ENCODE results near the gene GTSE1.
"Not testable (repeated sequence)": the region's sequence is repeated elsewhere in the genome, so short reads cannot be mapped to it uniquely, and the experiment has no call there.

GTSE1 gene

DNA sequence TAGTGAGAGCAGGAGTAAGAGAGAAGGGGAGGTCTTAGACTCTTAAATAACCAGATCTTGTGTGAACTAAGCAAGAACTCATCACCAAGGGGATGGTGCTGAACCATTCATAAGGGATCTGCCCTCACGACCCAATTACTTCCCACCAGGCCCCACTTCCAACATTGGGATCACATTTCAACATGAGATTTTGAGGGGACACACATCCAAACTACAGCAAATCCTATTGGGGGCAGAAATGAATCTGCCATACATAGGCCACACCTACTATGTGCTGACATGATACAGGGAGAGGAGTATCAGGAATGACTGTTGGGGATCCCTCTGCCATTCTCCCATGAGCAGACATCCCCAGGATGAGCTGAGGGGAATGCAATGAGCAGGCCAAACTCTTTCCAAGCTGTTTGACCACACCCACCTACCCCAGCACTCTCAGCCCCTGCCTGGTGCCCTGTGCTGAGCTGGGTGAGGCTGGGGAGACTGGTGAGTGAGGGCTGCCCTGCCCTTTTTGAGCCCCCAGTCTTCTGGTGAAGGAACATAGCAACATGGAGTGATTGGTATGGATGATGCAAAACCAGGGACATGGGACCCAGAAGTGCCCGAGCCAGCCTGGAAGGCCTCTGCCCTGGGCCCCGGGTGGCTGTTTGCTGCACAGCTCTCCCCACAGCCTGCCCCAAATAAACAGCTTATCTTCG is 1.2 kb upstream of the GTSE1 start:
- DNase-seq: no peak

DNA sequence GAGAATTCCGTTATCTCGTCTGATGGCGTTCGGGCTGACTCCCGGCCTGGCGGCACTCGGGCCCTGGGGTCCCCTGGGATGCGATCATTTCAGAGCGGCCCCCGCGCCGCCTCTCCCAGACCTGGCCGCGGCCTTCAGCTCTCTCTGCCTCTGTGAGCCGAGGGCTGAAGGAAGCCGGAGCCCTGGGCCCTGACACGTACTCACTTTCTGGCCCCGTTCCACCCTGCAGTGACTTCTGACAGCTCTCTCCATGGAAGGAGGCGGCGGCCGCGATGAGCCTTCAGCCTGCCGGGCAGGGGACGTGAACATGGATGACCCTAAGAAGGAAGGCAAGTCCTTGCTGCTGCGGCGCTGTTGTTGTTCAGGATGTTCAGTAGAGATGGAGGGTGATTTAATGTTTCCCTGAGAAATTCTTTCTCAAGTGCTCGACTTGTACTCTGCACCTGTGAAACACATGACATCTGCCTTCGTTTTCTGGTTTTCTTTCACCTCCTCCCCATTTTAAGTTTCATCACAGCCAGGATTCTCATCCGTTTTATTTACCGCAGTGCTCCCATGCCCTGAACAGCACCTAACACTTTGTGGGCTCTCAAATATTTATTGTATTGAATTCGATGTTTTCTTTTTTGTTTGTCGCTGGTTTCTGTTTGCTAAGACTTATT is 612 bp downstream of the GTSE1 start:
- DNase-seq: peak; percentile 71

DNA sequence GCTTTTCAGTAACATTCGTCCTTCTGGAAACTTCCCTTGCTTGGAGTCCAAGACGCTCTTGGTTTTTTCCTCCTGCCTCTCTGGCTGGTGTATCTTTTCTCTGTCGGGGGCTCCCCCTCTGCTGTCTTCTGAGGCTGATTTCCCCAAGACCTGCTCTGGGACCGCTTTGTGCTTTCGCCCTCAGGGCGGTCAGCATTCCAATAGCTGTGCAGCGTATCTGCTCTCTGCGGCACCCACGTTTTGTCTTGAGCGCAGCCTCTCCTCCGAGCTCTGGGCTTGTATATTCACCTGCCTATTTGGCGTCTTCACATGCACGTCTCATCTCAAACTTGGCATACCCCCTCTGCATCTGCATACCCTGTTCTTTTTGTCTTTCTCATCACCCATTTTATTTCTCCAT is 2.4 kb downstream of the GTSE1 start:
- no peak for DNase-seq

DNA sequence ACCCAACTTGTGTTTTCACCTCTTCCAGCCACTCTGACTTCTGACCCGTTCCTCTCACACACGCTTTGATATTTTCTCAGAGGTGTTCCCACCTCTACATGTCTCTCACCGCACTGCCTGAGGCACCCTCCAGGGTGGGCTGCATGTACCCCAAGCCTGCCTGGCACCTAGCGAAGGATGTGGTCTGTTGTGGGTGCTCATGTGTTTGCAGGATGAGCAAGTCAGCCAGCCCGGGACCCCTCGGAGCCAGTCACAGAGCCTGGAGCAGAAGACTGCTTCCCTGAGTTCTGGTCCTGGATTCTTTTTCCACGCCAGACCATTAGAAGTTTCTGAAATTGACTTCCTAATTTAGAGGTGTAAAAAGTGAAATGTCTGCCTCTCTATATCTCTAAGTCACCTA is 3.8 kb downstream of the GTSE1 start:
- no peak for DNase-seq

DNA sequence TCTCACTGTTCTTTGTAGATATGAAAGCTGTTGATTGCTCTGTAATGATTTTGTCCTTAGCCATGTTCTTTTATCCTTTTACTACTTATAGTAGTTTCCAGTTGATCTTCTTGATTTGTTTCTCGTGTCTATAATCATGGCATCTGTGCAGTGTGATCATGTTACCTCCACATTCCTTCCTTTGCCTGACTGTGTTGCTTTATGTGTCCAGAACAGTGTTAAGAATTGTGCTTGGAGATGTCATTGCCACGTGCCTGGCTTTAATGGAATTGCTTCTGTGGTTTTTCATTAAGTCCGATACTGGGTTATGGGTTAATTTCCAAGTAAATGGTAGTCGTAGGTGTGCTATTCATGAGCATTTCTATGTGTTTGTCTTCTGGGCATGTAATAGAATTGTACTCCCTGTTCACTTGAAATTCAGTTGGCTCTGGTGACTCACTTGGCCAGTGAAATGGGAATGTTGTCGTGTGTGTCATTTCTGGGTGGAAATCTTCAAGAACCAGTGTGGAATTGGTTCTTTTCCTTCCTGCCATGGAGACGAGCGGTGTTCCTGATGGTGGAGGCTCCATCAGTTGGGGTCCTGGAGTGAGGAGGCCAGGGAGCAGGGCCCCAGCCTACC is 6.8 kb downstream of the GTSE1 start:
- DNase-seq: peak; percentile 33

DNA sequence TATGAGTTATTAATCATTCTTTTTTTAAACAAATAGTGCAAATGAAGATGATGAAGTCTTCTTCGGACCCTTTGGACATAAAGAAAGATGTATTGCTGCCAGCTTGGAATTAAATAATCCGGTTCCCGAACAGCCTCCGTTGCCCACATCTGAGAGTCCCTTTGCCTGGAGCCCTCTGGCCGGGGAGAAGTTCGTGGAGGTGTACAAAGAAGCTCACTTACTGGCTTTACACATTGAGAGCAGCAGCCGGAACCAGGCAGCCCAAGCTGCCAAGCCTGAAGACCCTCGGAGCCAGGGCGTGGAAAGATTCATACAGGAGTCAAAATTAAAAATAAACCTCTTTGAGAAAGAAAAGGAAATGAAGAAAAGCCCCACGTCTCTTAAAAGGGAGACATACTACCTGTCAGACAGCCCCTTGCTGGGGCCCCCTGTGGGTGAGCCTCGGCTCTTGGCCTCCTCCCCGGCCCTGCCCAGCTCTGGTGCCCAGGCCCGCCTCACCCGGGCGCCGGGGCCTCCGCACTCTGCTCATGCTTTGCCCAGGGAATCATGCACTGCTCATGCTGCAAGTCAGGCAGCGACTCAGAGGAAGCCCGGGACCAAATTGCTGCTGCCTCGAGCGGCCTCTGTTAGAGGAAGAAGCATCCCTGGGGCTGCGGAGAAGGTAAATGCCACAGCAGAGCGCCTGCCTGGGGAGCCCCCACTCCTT is 11.8 kb downstream of the GTSE1 start:
- no peak for DNase-seq

DNA sequence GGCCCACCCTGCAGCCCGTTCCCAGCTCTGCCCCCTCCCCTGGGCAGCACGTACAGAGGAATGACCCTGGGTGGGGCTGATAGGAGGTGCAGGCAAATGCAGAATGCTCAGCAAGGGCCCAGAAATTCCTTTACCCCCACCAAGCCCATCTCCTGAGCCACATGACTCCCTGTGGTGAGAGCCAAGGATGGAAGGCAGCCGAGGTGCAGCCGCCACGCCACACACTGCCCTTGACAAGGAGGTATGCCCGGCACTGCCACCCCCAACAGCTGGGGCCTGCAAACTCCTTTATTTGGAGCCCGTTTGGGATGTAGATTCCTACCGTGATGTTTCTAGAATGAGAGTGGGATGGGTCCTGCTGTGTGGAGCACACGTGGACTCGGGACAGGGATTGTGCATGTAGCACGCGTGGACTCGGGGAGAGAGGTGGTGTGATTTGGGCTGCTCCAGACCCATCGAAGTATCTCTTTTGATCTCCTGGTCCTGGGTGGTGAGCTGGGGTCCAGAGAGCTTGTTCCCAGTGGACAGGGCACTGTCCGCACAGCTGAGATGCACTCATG is 12.9 kb downstream of the GTSE1 start:
- no peak for DNase-seq

DNA sequence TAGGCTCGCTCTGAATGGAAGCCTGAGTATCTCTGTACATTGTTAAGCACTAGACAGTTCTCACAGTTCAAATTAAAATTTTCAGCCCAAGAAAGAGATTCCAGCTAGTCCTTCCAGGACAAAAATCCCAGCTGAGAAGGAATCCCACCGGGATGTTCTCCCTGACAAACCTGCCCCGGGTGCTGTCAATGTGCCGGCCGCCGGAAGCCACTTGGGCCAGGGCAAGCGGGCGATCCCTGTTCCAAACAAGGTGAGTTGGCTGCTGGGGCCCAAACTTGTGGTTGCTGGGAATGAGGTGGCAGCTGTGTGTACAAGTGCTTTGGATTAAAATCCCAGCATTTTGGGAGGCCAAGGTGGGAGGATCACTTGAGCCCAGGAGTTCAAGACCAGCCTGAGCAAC is 15.4 kb downstream of the GTSE1 start:
- no peak for DNase-seq

DNA sequence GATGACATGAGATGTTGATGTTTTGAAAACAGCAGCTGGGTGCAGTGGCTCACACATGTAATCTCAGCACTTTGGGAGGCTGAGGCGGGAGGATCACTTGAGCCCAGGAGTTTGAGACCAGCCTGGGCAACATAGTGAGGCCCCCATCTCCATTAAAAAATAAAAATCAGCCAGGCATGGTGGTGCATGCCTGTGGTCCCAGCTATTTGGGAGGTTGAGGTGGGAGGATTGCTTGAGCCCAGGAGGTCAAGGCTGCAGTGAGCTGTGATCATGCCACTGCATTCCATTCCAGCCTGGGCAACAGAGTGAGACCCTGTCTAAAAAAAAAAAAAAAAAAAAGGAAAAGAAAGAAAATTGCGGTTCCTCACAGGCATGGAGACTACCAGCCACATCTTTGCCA is 16.2 kb downstream of the GTSE1 start:
- not testable (repeated sequence) for DNase-seq

DNA sequence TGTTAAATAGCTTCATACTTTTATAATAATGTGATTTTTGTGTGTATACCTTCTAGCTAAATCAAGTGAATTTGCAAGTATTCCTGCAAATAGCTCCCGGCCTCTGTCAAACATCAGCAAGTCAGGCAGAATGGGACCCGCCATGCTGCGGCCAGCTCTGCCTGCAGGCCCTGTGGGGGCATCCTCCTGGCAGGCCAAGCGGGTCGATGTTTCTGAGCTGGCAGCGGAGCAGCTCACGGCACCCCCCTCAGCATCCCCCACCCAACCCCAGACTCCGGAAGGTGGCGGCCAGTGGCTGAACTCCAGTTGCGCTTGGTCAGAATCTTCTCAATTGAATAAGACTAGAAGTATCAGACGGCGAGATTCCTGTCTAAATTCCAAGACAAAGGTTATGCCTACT is 19.3 kb downstream of the GTSE1 start:
- DNase-seq: no peak

DNA sequence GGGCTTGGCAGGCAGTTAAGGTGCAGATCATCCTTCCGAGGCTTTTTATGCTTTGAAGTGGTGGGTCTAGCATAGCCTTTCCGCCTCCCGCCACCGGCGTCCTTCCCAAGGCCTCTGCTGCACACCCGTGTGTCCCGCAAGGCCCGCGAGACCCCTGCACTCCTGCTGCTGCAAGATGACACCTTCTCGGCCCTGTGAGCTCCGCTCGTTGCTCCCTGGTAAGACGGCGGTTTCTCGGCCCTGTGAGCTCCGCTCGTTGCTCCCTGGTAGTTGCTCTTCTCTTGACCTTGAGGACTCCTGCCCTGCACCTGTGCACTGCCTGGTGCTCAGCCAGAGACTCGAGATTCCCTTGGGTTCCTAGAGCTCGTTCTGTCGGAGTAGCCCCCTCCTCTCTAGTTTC is 21.0 kb downstream of the GTSE1 start:
- DNase-seq: no peak

DNA sequence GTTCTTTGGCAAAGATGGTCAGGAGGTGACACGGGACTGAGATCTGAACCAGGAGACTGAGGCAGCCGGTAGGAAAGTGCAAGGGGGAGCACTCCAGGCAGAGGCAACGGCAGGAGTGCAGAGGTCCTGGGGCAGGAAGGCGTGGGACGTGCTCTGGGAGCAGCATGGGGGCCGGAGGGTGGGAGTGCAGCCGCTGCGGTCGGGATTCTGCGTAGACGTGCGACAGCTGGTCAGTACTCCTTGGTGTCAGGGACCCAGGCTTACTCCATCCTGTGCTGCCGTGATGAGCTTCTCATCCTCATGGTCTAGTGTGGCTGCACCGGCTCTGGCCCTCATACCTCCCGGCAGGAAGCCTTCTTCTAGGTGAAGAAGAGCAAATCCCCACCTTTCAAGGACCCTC is 21.9 kb downstream of the GTSE1 start:
- DNase-seq: no peak

DNA sequence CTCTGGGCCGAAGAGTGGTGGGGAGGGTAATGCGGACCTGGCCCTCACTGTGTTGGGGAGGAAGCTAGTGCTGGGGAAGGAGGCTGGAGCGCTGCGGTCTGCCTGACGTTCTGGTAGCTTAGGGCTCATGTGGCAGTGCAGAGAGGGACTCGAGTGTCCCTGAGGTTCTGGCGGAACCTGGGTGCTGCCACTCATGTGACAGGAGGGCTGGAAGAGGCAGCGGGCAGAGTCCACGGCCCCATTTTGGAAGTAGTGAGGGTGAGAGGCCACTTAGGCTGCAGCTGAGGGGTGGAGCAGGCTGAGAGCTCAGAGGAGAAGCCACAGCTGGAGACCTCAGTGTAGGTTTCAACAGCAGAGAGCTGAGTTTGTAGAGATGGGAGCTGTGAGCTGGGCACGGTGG is 22.6 kb downstream of the GTSE1 start:
- DNase-seq: no peak

DNA sequence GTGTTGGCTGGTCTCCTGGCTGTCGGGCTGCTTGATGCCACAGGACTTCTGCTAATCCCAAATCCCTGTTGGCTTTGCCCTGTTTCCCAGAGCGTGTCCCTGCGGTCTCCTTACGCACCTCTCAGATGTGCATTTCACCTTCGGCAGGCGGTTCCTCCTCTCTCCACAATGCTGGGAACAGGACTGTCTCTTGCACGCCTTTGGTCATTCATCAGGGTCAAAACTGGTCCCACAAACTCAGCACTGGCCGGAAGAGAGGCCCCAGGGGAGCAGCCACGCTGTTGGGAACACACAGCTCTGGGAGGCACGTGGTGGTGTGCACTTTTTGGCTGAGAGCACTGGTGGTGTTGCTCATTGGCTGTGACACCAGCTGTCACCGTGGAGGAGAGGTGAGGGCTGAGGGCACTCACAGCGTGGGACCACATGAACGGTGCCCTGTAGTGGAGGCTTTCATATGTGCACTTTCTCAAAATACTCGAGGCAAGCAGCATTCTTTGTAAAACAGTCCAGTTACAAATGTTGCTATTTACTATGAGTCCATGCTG is 23.6 kb downstream of the GTSE1 start:
- DNase-seq: no peak

DNA sequence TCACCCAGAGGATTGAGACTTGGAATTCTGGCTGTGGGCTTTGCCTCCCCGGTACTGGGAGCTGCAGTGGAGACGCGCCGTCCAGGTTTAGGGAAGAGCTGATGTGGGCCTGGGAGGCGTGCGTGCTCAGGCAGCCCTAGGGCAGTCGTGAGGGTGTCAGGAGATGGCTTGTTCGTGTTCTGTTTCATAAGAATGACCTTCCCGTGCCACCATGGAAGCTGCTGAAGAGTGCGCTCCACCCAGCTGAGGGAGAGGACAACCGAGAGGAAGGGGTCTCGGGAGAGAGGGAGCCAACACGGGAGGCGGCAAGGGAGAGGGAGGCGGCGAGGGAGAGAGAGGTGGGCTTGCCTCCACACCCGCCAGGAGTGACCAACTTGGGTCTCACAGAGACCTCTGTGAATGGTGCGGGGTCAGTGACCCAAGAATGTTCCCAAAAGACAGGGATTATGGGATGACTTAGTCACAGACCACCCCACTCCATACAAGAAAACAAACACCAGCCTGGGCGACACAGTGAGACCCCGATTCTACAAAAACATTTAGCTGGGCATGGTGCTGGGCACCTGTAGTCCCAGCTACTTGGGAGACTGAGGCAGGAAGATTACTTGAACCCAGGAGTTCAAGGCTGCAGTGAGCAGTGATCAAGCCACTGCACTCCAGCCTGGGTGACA is 24.2 kb downstream of the GTSE1 start:
- DNase-seq: no peak

DNA sequence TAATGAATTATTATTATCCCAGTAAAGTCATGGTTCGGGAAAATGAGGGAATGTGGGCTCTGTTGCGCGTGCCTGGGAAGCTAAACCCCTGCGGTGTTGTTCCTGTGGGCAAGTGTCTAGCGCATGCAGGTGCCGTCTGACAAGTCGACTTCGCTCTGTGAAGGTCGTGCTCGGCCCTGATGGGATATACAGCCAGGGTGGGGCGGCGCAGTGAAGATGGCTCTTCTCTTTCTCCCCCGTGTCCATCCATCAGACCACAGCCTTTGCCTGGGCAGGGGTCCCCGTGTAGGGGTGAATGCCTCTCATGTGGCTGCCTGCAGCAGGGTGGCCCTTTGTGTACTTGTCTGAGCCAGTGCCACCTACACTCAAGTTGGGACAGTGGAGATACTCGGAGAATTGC is 26.0 kb downstream of the GTSE1 start:
- no peak for DNase-seq

DNA sequence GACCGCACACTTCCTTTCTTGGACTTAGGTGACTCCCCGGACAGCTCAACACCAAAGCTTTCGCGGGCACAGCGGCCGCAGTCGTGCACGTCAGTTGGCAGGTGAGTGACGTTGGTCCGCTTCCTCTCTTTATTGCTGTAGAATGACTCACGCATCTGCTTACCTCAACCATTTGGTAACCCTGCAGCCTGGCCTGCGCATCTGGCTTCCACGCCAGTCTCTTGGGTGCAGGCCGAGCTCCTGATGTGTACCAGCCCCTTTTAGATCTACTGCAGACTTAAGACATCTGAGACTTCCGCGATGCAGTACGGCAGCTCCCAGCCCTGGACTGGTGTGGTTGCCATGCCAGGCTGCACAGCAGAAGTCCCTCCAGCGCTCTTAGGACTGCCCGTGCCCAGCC is 26.5 kb downstream of the GTSE1 start:
- DNase-seq: no peak

DNA sequence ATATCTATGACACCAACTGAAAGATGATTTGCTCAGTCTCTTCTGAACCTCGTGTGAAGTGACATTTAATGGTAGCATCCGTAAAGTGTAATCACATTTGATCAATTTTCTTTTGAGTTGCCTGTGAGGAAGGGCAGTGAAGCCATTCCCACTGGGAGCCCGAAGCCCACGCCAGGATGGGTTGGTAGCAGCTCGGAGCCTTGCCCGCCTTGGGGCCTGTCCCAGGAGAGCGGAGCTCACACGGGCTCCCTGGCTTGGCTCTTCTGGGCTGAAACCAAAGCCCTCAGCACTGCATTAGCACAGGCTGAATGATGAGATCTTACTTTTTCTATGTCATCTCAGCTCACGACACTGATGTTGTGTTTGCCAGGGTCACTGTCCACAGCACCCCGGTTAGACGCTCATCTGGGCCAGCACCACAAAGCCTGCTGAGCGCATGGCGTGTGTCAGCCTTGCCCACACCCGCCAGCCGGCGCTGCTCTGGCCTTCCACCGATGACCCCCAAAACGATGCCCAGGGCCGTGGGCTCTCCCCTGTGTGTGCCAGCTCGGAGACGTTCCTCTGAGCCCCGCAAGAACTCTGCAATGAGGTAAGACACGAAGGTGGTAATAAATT is 29.5 kb downstream of the GTSE1 start:
- DNase-seq: no peak

DNA sequence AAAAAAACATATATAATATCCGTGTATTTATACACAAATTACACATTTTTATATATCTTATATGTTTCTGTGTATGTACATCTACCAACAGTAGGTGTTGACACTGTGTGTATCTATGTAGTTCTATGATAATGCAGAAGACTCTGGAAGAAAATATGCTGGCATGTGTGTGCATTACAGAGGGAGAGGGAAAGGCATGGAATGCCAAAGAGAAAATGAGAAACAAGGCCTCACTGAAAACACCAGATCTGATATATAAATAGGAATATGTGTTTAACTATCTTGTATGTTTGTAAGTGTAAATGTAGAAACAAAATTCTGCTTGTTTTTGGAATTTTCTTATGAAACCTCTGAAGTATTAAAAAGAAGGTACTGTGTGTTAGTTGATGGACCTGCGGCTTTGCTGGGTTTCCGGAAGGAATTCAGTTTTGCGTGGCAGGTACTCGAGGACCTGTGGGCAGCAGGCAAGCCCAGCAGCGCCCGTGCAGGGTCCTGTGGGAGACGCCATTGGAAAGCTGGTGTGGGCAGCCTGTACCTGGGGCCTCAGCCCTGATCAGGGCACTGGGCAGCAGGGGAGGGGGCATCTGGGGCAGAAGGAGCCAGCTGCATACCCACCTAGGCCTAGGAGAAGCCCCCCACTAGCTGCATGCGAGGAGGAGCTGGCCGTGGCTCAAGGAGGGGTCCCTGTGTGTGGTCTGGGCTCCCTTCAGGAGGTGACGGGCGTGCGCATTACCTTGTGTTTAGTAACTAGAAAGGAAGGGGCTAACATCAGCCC is 31.2 kb downstream of the GTSE1 start:
- DNase-seq: no peak

DNA sequence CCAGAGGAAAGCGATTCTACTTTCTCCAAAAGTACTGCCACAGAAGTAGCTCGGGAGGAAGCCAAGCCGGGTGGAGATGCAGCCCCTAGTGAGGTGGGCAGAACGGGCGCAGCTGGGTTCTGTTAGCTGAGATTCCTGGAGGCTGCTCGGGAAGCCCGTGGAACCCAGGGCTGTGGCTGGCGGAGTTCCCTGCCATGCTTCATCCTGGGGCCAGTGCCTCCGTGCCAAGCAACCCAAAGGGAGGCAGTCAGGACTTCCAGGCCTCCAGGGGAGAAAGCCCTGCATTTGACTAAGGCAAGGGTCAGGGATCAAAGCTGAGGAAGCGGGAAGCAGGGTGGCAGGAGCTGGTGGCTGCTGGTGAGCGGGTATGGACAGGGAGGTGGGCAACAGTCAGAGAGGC is 32.1 kb downstream of the GTSE1 start:
- no peak for DNase-seq

DNA sequence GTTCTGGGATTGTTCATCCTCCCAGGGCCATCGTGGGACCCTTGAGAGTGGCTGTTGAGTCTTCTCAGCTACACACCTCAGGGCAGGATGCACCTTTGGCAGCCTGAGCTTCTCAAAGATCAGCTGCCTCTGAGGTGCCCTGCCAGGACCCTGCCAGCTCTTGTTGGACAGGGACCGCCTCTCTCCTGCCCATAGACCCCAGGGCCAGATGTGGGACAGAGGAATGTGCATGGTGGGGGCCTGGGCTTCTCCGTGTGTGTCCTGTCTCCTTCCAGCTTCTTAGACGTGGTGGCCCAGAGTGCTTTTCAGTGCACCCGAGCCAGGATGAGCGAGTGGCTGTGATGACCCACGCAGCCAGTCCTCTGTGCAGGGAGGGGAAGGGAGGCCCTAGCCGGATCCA is 32.9 kb downstream of the GTSE1 start:
- DNase-seq: no peak

All from fibroblast of skin of back (primary cell).